Measurements from ENCODE around the gene SGSH.
"Not testable (repeated sequence)": the region's sequence is repeated elsewhere in the genome, so short reads cannot be mapped to it uniquely, and the experiment has no call there.

The SGSH gene

GRCh38 chr17:80203471-80203963, 16.6 kb downstream of the SGSH start:
- Histone ChIP-seq H3F3A (ENCODE audit: insufficient read depth) (no peaks in the 10 kb centered on the region), H3K27ac (ENCODE audit: low read depth, low read length) (no peak overlapping the region), H3K9ac (ENCODE audit: low read length) (no peak overlapping the region), H3K79me2 (ENCODE audit: insufficient read depth, low read length) (no peaks in the 10 kb centered on the region), H3K4me3 (ENCODE audit: insufficient read depth, low read length, poor library complexity, severe bottlenecking) (no peak overlapping the region), H2AFZ (ENCODE audit: low read depth, low read length, severe bottlenecking) (no peak overlapping the region), H4K20me1 (ENCODE audit: low read depth, low read length) (no peaks in the 10 kb centered on the region), H3K36me3 (ENCODE audit: low read length) (no peaks in the 10 kb centered on the region), H3K4me2 (ENCODE audit: low read depth, low read length, poor library complexity, severe bottlenecking) (no peak overlapping the region), H3K9me3 (ENCODE audit: insufficient read depth, low read length) (no peaks in the 10 kb centered on the region), H3K27me3 (ENCODE audit: low read length) (no peaks in the 10 kb centered on the region), H3K9me2 (replicated peaks; ENCODE audit: insufficient read depth, low read length) (no peaks in the 10 kb centered on the region)
- TF ChIP-seq CTCF (IDR thresholded peaks at IDR 0.05; ENCODE audit: insufficient read depth, low read length, poor library complexity, severe bottlenecking): no peak
- TF ChIP-seq EZH2phosphoT487 (conservative IDR thresholded peaks at IDR 0.05; ENCODE audit: low read length): no peak

- no peak overlapping the region for H3K4me2 ChIP-seq (ENCODE audit: low read depth, low read length, poor library complexity, severe bottlenecking)
- no peak overlapping the region for H3K9ac ChIP-seq (ENCODE audit: low read length)
- no peak for TF ChIP-seq CTCF (IDR thresholded peaks at IDR 0.05; ENCODE audit: insufficient read depth, low read length, poor library complexity, severe bottlenecking)
- TF ChIP-seq EZH2phosphoT487 (conservative IDR thresholded peaks at IDR 0.05; ENCODE audit: low read length): no peak
Measured at GRCh38 chr17:80202197-80202596, 17.9 kb downstream of the SGSH start.

GRCh38 chr17:80201446-80201845, 18.7 kb downstream of the SGSH start:
- no peak overlapping the region for H3K9ac ChIP-seq (ENCODE audit: low read length)
- no peaks in the 10 kb centered on the region for H3K9me2 ChIP-seq (replicated peaks; ENCODE audit: insufficient read depth, low read length)
- no peaks in the 10 kb centered on the region for H4K20me1 ChIP-seq (ENCODE audit: low read depth, low read length)
- H3K27me3 ChIP-seq (ENCODE audit: low read length): no peaks in the 10 kb centered on the region
- H3F3A ChIP-seq (ENCODE audit: insufficient read depth): no peaks in the 10 kb centered on the region
- no peak overlapping the region for H2AFZ ChIP-seq (ENCODE audit: low read depth, low read length, severe bottlenecking)
- H3K4me2 ChIP-seq (ENCODE audit: low read depth, low read length, poor library complexity, severe bottlenecking): no peak overlapping the region
- H3K79me2 ChIP-seq (ENCODE audit: insufficient read depth, low read length): no peaks in the 10 kb centered on the region
- H3K4me3 ChIP-seq (ENCODE audit: insufficient read depth, low read length, poor library complexity, severe bottlenecking): no peak overlapping the region
- H3K27ac ChIP-seq (ENCODE audit: low read depth, low read length): no peak overlapping the region
- TF ChIP-seq EZH2phosphoT487 (conservative IDR thresholded peaks at IDR 0.05; ENCODE audit: low read length): no peak
- no peak for TF ChIP-seq CTCF (IDR thresholded peaks at IDR 0.05; ENCODE audit: insufficient read depth, low read length, poor library complexity, severe bottlenecking)
- no peaks in the 10 kb centered on the region for H3K9me3 ChIP-seq (ENCODE audit: insufficient read depth, low read length)
- no peaks in the 10 kb centered on the region for H3K36me3 ChIP-seq (ENCODE audit: low read length)

More at GRCh38 chr17:80202197-80202596, 17.9 kb downstream of the SGSH start:
- H3F3A ChIP-seq (ENCODE audit: insufficient read depth): no peaks in the 10 kb centered on the region
- H3K9me2 ChIP-seq (replicated peaks; ENCODE audit: insufficient read depth, low read length): no peaks in the 10 kb centered on the region
- H3K36me3 ChIP-seq (ENCODE audit: low read length): no peaks in the 10 kb centered on the region
- no peaks in the 10 kb centered on the region for H3K79me2 ChIP-seq (ENCODE audit: insufficient read depth, low read length)
- H3K27me3 ChIP-seq (ENCODE audit: low read length): no peaks in the 10 kb centered on the region
- no peak overlapping the region for H3K4me3 ChIP-seq (ENCODE audit: insufficient read depth, low read length, poor library complexity, severe bottlenecking)
- H3K27ac ChIP-seq (ENCODE audit: low read depth, low read length): no peak overlapping the region
- no peaks in the 10 kb centered on the region for H4K20me1 ChIP-seq (ENCODE audit: low read depth, low read length)
- H3K9me3 ChIP-seq (ENCODE audit: insufficient read depth, low read length): no peaks in the 10 kb centered on the region
- no peak overlapping the region for H2AFZ ChIP-seq (ENCODE audit: low read depth, low read length, severe bottlenecking)

- H2AFZ ChIP-seq (ENCODE audit: low read depth, low read length, severe bottlenecking); H3K4me3 ChIP-seq (ENCODE audit: insufficient read depth, low read length, poor library complexity, severe bottlenecking); H3K9me3 ChIP-seq (ENCODE audit: insufficient read depth, low read length); H3K79me2 ChIP-seq (ENCODE audit: insufficient read depth, low read length); H4K20me1 ChIP-seq (ENCODE audit: low read depth, low read length); H3K9ac ChIP-seq (ENCODE audit: low read length); H3K9me2 ChIP-seq (replicated peaks; ENCODE audit: insufficient read depth, low read length); H3K27me3 ChIP-seq (ENCODE audit: low read length); H3K36me3 ChIP-seq (ENCODE audit: low read length); H3F3A ChIP-seq (ENCODE audit: insufficient read depth); H3K27ac ChIP-seq (ENCODE audit: low read depth, low read length); H3K4me2 ChIP-seq (ENCODE audit: low read depth, low read length, poor library complexity, severe bottlenecking): not testable (repeated sequence)
Measured at GRCh38 chr17:80199295-80199694, 20.8 kb downstream of the SGSH start.
